Lower leg skin (tissue), 4 donors: ENCODE data around the gene RSPO4. TPM values are rescaled to one million over a fixed set of nuclear protein-coding genes. Genes with fewer than 3 reads are reported as not detected.

Experiments used
- DNase-seq, 2 donors: peaks; one replicate each; pipeline ENCODE4 v3.0.0-alpha.2; 2019; ENCODE audit warnings: low spot score in 2 of 2
- H3K4me3 ChIP-seq: fragments of 200-600 bp; sonication (generic); 2 replicates; pipeline ENCODE4 v1.5.1; 2017; ENCODE audit warnings: mild to moderate bottlenecking, low read depth; ENCODE audit not compliant: poor library complexity, severe bottlenecking
- POLR2A ChIP-seq, 2 donors: fragments of 450-650 bp; IDR thresholded peaks; one replicate each; pipeline ENCODE4 v1.6.1; 2016 to 2017; ENCODE audit warnings: antibody characterized with exemption in 2 of 2, mild to moderate bottlenecking in 1 of 2, moderate library complexity in 1 of 2
- WGBS, 2 donors: methylation state at CpG; one replicate each; pipeline ENCODE4 v1.1.5; 2018; 5-methylcytosine and 5-hydroxymethylcytosine counted together
- intact Hi-C: fragments of 100-400 bp; cut with DNase I; formaldehyde crosslinking; loops from one replicate; pipeline ENCODE4 v1.15.0; 2023; ENCODE audit warnings: low total_unique reads
- total RNA-seq, 4 donors: library from RNA; depleted of rRNA; stranded (reverse); fragments of >200 nt; gene quantifications; one replicate each; pipeline ENCODE4 v1.1.0, GENCODE V29; 2016
- TF ChIP-seq, protein P1 (sequence below), 3 donors: fragments of 450-650 bp; IDR thresholded peaks; one replicate each; pipeline ENCODE4 v1.5.1; 2016; ENCODE audit warnings: antibody characterized with exemption in 3 of 3, mild to moderate bottlenecking in 3 of 3, moderate library complexity in 2 of 3

RSPO4 gene
- under 1 TPM in 2 of 4 donors, not detected in 2; 0.13 to 0.59 TPM for total RNA-seq

- intact Hi-C loops: no loop called here
- TF ChIP-seq POLR2A (IDR thresholded peaks at IDR 0.05): no peak
- TF ChIP-seq, protein P1, sequence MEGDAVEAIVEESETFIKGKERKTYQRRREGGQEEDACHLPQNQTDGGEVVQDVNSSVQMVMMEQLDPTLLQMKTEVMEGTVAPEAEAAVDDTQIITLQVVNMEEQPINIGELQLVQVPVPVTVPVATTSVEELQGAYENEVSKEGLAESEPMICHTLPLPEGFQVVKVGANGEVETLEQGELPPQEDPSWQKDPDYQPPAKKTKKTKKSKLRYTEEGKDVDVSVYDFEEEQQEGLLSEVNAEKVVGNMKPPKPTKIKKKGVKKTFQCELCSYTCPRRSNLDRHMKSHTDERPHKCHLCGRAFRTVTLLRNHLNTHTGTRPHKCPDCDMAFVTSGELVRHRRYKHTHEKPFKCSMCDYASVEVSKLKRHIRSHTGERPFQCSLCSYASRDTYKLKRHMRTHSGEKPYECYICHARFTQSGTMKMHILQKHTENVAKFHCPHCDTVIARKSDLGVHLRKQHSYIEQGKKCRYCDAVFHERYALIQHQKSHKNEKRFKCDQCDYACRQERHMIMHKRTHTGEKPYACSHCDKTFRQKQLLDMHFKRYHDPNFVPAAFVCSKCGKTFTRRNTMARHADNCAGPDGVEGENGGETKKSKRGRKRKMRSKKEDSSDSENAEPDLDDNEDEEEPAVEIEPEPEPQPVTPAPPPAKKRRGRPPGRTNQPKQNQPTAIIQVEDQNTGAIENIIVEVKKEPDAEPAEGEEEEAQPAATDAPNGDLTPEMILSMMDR (IDR thresholded peaks at IDR 0.05): no peak
- no peak within 1 kb of the TSS for H3K4me3 ChIP-seq
- 5 to 6% methylated on average over 17 to 63 of the region's 88 CpGs for WGBS, 2 donors
- DNase-seq: no peak
Measured at GRCh38 chr20:1001911-1002681, at the start of gene RSPO4. TSS of gene RSPO4 (minus strand) at chr20:1002311. CDS start at chr20:1002164, 147 bp downstream.

DNA sequence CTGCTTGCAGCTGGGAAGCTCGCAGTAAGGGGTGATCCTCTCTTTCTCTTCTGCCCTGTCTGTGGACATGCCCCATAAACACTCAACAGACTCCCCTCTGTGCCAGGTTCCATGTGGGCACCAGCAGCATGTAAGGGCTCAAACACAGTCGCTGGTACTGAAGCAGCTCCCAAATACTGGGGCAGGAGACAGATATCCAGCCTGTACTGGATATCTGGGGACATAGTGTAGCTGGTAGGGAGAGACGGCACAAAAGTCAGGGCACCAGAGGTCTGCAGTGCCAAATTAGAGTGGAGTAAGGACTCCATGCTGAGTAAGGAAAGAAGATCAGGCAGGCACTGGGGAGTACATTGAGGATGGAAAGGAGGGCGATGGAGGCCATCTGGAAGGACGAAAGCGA, 48.3 kb upstream of the RSPO4 start:
- TF ChIP-seq, protein P1 (IDR thresholded peaks at IDR 0.05): no peak
- TF ChIP-seq POLR2A (IDR thresholded peaks at IDR 0.05): no peak
- 88 to 90% methylated on average over 6 of the region's 6 CpGs for WGBS, 2 donors
- no peak for DNase-seq
- H3K4me3 ChIP-seq: no peak overlapping the region
- intact Hi-C loops: no loop called here

DNA sequence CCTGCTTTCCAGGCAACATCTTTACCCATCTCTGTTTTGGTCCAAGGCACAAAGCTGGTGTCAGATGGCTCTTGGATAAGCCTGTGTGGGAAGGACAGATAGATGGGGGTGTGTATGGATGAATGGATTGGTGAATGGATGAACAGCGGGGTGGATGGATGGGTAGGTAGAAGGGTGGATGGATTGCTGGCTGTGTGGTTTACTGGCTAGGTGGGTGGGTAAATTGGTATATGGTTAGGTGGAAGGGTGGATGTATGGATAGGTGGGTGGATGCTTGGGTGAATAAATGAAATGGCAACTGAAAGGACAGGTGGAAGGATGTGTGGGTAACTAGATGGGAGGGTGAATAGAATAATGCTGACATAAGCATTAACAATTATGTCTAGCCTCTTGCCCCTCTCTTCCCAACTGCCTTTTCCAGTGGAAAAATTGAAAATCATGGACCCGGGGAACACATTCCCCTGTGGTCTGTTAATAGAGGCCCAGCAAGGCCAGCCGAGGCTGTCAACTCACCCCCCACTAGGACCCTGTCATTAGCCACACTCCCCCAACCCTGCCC, 43.8 kb upstream of the RSPO4 start:
- intact Hi-C loops: no loop called here

DNA sequence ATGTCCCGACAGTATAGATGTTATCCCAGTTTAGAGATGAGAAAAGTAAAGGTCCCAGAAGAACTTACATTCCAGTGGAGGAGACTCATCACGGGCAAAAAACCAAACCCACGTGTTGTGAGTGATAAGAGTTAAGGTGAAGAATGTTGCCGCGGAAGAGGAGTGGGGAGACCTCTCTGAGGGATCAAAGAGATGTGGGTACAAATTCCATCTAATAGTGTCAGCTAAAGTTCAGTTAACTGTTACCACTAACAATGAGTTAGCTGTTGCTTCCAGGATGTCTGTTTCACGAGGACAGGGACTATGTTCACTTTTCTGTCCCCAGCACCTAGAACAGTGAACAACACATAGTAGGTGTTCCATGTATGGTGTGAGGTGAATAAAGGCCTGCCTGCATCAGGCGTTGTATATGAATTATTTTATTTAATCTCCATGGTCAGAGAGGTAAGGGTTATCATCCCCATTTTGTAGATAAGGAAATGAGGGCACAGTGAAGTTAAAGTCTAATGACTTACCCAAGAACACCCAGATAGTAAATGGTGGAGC, 39.8 kb upstream of the RSPO4 start:
- H3K4me3 ChIP-seq: no peak overlapping the region
- intact Hi-C loops: no loop called here
- TF ChIP-seq, protein P1 (IDR thresholded peaks at IDR 0.05): no peak
- TF ChIP-seq POLR2A (IDR thresholded peaks at IDR 0.05): no peak
- WGBS, 2 donors: 76 to 82% methylated on average over 7 of the region's 7 CpGs
- DNase-seq: no peak

More for the DNA sequence above, 43.8 kb upstream of the RSPO4 start:
- no peak for TF ChIP-seq POLR2A (IDR thresholded peaks at IDR 0.05)
- TF ChIP-seq, protein P1 (IDR thresholded peaks at IDR 0.05): no peak
- no peak overlapping the region for H3K4me3 ChIP-seq
- no peak for DNase-seq
- WGBS, 2 donors: 91 to 95% methylated on average over 3 of the region's 3 CpGs

GRCh38 chr20:1038205-1038604, 36.1 kb upstream of the RSPO4 start:
- WGBS, 2 donors: 81 to 92% methylated on average over 2 of the region's 2 CpGs
- TF ChIP-seq, protein P1 (IDR thresholded peaks at IDR 0.05): no peak
- no peak for TF ChIP-seq POLR2A (IDR thresholded peaks at IDR 0.05)
- no peak overlapping the region for H3K4me3 ChIP-seq
- no peak for DNase-seq
- intact Hi-C loops: no loop called here
